Stimulated activated CD8-positive, alpha-beta memory T cell treated with anti-CD3 and anti-CD28 coated beads, Interleukin-15, amount 100 ng/mL, for 24 hours (primary cell): ENCODE results near the gene SORBS1.

Experiments used
- DNase-seq: peaks from one replicate; pipeline ENCODE4 v3.0.0-alpha.2; 2020; ENCODE audit warnings: low read depth

SORBS1 gene

DNA sequence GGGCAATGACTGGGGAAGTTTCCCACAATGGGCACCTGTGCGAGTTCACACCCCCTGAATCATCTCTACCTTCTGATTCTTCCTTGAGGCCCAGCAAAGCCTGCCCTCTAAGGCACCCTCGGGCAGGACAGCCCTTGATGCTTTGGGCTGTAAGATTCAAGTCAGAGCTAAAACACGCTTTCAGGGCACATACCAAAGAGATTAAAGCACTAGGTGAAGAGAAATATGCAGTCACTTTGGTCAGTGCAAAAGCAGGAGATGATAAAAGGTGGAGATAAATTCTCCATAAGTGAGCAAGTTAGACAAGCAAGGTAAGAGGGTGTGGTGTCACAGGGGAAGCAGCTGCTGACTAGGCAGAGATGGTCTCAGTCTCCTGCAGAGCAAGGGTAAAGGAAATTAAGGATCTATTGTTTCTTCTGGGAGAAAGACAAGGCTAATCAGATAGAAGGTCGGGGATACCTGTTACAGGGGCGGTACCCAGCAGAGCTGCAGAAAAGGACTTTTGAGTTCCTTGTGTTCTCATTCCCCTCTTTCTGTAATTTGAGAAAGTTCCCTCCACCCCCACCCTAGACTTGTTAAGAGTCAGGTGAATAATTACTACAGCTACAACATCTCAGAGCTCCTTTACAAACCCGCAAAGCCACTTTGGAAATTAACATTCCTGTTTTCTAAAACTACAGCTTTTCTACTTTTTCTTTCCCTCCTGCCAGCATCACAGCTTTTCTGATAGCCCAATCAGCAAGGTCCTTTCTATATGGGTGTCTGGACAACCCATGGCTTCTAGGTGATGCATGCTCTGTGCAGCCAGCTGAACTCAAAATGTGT, 296.7 kb downstream of the SORBS1 start:
- no peak for DNase-seq

DNA sequence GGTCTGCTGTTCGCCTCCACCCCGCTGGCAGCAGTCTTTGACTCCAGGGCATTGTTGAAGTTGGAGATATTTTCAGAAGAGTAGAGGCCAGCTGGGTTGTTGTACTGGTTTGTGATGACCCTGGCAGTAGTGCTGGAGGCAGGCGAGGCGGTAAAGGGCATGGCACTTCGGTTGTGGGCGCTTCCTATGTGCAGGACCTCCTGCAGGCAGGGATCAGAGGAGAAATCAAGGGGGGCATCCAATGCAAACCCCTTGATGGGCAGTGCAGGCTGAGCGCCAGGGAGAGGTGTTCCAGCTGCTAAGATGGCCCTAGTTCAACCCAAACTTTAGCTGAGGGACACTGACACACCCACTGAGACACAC, 297.3 kb downstream of the SORBS1 start:
- DNase-seq: no peak

DNA sequence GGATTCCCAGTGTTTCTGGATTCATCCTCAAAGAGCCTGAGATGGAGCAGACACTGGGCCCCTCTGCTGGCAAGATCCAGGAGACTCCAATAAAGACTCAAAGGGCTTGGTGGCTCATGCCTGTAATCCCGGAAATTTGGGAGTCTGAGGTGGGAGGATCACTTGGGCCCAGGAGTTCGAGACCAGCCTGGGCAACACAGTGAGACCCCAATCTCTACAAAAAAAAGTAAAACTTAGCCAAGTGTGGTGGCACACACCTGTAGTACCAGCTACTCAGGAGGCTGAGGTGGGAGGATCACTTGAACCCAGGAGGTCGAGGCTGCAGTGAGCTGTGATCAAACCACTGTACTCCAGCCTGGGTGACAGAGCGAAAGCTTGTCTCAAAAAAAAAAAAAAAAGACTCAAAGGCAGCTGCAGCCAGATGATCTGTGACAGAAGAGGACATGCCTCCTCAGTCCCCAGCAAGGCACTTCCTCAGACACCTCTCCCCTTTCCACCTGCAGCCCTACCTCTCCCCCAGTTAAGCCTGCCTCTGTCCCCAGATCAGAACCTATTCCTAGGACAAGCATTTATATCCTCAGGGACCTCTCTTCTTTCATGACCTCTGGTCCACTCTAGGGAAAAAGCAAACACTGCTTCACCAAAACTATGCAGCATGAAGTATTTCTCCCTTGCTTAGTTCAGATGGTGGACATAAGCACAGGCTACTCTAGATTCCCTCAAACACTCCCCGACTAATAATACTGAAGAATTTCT, 298.2 kb downstream of the SORBS1 start:
- DNase-seq: no peak

DNA sequence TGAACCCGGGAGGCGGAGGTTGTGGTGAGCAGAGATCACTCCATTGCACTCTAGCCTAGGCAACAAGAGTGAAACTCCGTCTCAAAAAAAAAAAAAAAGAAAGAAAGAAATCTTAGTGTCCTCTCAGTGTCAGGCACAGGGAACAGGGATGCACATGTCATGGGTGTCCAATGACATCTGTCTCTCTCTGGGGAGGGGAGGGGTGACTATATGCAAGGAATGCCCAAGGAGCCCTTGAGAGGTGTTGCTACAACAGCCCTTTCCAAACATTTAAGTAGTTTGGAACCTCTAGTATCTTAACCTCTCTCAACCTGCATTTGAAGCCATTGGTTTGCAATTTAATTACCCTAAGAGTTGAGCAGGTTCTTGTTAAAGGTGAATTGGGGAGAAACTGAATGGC, 299.2 kb downstream of the SORBS1 start:
- no peak for DNase-seq
